ENCODE results near the gene PMPCA. TPM values are rescaled to one million over a fixed set of nuclear protein-coding genes. Genes with fewer than 3 reads are reported as not detected.

PMPCA gene
- total and polyA plus RNA-seq, 2 experiments from 2014 or later, result 61.3 to 88.2 TPM

- peaks cover 14% of the 10 kb centered on the region for H4K20me1 ChIP-seq (replicated peaks; ENCODE audit: insufficient read depth)
These were observed 33.2 kb downstream of the PMPCA start for GRCh38 chr9:136443687-136444086.

GRCh38 chr9:136444102-136444501, 33.6 kb downstream of the PMPCA start:
- Histone ChIP-seq H3F3A (replicated peaks; ENCODE audit: low read depth) (peaks cover 36% of the 10 kb centered on the region), H3K79me2 (replicated peaks; ENCODE audit: insufficient read depth) (no peaks in the 10 kb centered on the region), H3K4me1 (ENCODE audit: insufficient read depth) (no peaks in the 10 kb centered on the region), H3K27me3 (ENCODE audit: insufficient read depth) (no peaks in the 10 kb centered on the region), H3K4me2 (no peak overlapping the region), H3K4me3 (no peak overlapping the region), H4K20me1 (replicated peaks; ENCODE audit: insufficient read depth) (peaks cover 14% of the 10 kb centered on the region), H3K27ac (ENCODE audit: low read depth) (no peak overlapping the region), H2AFZ (no peak overlapping the region), H3K9me2 (ENCODE audit: insufficient read depth) (no peaks in the 10 kb centered on the region), H3K36me3 (ENCODE audit: insufficient read depth) (peaks cover 27% of the 10 kb centered on the region)
- Mint-ChIP-seq H3K36me3 (ENCODE audit: low read depth) (peaks cover 80% of the 10 kb centered on the region), H3K4me1 (no peaks in the 10 kb centered on the region; the same call in 2 of the 3 replicates), H3K9me3 (peaks cover 2% of the 10 kb centered on the region; the same call in 1 of the 3 replicates), H3K27ac (no peak overlapping the region), H3K27me3 (ENCODE audit: insufficient read depth, low read depth, poor library complexity) (peaks cover 7% of the 10 kb centered on the region), H3K4me3 (no peak overlapping the region; the same call in 2 of the 3 replicates)
- no peak for DNase-seq (ENCODE audit: low spot score)
- no peak for ATAC-seq
- no peak for TF ChIP-seq JUNB (IDR thresholded peaks at IDR 0.05; ENCODE audit: unreplicated experiment)
- no peak for TF ChIP-seq ZNF462 (CRISPR knock-in tag; IDR thresholded peaks at IDR 0.05)
- TF ChIP-seq POLR2AphosphoS5 (IDR thresholded peaks at IDR 0.05; ENCODE audit: low read depth), result no peak
- no peak for TF ChIP-seq ETS1 (IDR thresholded peaks at IDR 0.05)
- TF ChIP-seq EZH2phosphoT487 (IDR thresholded peaks at IDR 0.05; ENCODE audit: unreplicated experiment), result no peak

More at GRCh38 chr9:136443687-136444086, 33.2 kb downstream of the PMPCA start:
- no peak for ATAC-seq
- Mint-ChIP-seq H3K27ac (no peak overlapping the region), H3K9me3 (peaks cover 2% of the 10 kb centered on the region; the same call in 1 of the 3 replicates), H3K27me3 (ENCODE audit: insufficient read depth, low read depth, poor library complexity) (peaks cover 7% of the 10 kb centered on the region), H3K4me3 (no peak overlapping the region; the same call in 2 of the 3 replicates), H3K4me1 (no peaks in the 10 kb centered on the region; the same call in 2 of the 3 replicates), H3K36me3 (ENCODE audit: low read depth) (peaks cover 76% of the 10 kb centered on the region)
- H3K79me2 ChIP-seq (replicated peaks; ENCODE audit: insufficient read depth), result no peaks in the 10 kb centered on the region
- no peaks in the 10 kb centered on the region for H3K9me2 ChIP-seq (ENCODE audit: insufficient read depth)
- no peak overlapping the region for H2AFZ ChIP-seq
- H3K4me2 ChIP-seq, result no peak overlapping the region
- H3K27me3 ChIP-seq (ENCODE audit: insufficient read depth), result no peaks in the 10 kb centered on the region
- no peak overlapping the region for H3K4me3 ChIP-seq
- DNase-seq (ENCODE audit: low spot score), result no peak
- no peak overlapping the region for H3K27ac ChIP-seq (ENCODE audit: low read depth)
- peaks cover 27% of the 10 kb centered on the region for H3K36me3 ChIP-seq (ENCODE audit: insufficient read depth)
- peaks cover 36% of the 10 kb centered on the region for H3F3A ChIP-seq (replicated peaks; ENCODE audit: low read depth)
- H3K4me1 ChIP-seq (ENCODE audit: insufficient read depth), result no peaks in the 10 kb centered on the region
- TF ChIP-seq STAT1 (IDR thresholded peaks at IDR 0.05; ENCODE audit: unreplicated experiment) (no peak), REST (IDR thresholded peaks at IDR 0.05; ENCODE audit: unreplicated experiment) (no peak), CREB1 (CRISPR knock-in tag; IDR thresholded peaks at IDR 0.05; ENCODE audit: low read depth) (no peak)

All from GM23338 (cell line).